ENCODE data around the gene PRKCD.

- TF ChIP-seq POLR2AphosphoS5 (IDR thresholded peaks at IDR 0.05; ENCODE audit: low read depth, low read length): no peak
- TF ChIP-seq REST (IDR thresholded peaks at IDR 0.05; ENCODE audit: insufficient read depth in 1 of 2, low read depth in 2 of 2, low read length in 2 of 2): no peak
- TF ChIP-seq TAF1 (IDR thresholded peaks at IDR 0.05; ENCODE audit: borderline replicate concordance, insufficient read depth, low read length): no peak
- TF ChIP-seq SIN3A (IDR thresholded peaks at IDR 0.05; ENCODE audit: borderline replicate concordance, insufficient read depth, low read length): no peak
- no peak for TF ChIP-seq FOXP2 (optimal IDR thresholded peaks at IDR 0.05; ENCODE audit: borderline replicate concordance, extremely low read depth, extremely low read length, insufficient read depth)
Observed at GRCh38 chr3:53227993-53228885, 67.2 kb downstream of the PRKCD start.
